Fibroblast of lung (primary cell): Measurements from ENCODE around the gene NDUFS8.

Experiments used
- CTCF ChIP-seq, 2 donors: IDR thresholded peaks in 1 of 2; conservative IDR thresholded peaks in 1 of 2; 1 replicate in 1 of 2; 2 replicates in 1 of 2; pipeline ENCODE4 v1.5.1; 2011 to 2012; ENCODE audit warnings: low read length in 2 of 2, control low read depth in 1 of 2, inconsistent platforms in 1 of 2, low read depth in 1 of 2, mild to moderate bottlenecking in 1 of 2
- EZH2 ChIP-seq: IDR thresholded peaks from 2 replicates; pipeline ENCODE4 v1.5.1; 2012; ENCODE audit warnings: low read length, control low read depth, mild to moderate bottlenecking; ENCODE audit errors: missing control alignments

GRCh38 chr11:68018730-68019190 lies 11.7 kb upstream of the NDUFS8 start:
- TF ChIP-seq CTCF (conservative IDR thresholded peaks at IDR 0.05 in 1 of 2, IDR thresholded peaks at IDR 0.05 in 1 of 2; ENCODE audit: low read depth in 1 of 2, low read length in 2 of 2) = no peak
- TF ChIP-seq EZH2 = no peak
